Activated CD8-positive, alpha-beta memory T cell treated with anti-CD3 and anti-CD28 coated beads, Interleukin-2, amount 50 U/mL, for 1 hour (primary cell): ENCODE measurements around the gene ADGRG3.

Experiments used
- DNase-seq: peaks from one replicate; pipeline ENCODE4 v3.0.0-alpha.2; 2020; ENCODE audit errors: extremely low read depth

ADGRG3 gene, protein sequence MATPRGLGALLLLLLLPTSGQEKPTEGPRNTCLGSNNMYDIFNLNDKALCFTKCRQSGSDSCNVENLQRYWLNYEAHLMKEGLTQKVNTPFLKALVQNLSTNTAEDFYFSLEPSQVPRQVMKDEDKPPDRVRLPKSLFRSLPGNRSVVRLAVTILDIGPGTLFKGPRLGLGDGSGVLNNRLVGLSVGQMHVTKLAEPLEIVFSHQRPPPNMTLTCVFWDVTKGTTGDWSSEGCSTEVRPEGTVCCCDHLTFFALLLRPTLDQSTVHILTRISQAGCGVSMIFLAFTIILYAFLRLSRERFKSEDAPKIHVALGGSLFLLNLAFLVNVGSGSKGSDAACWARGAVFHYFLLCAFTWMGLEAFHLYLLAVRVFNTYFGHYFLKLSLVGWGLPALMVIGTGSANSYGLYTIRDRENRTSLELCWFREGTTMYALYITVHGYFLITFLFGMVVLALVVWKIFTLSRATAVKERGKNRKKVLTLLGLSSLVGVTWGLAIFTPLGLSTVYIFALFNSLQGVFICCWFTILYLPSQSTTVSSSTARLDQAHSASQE

DNA sequence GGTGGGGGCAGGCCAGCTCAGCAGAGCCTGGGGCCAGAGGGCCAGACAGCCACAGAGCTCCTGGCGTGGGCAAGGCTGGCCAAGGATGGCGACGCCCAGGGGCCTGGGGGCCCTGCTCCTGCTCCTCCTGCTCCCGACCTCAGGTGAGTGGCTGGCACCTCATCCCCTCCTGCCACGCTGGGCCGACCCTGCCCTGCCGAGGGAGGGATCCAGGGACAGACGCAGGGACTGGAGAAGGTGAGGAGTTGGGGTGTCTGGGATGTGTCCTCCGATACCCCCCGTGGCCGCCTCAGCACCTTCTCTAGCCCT, at the start of gene ADGRG3:
ADGRG3 (plus strand) TSS at position 44 of the 309 bp plus-strand sequence; CDS start at position 86, 42 bp downstream.
- DNase-seq, result no peak

DNA sequence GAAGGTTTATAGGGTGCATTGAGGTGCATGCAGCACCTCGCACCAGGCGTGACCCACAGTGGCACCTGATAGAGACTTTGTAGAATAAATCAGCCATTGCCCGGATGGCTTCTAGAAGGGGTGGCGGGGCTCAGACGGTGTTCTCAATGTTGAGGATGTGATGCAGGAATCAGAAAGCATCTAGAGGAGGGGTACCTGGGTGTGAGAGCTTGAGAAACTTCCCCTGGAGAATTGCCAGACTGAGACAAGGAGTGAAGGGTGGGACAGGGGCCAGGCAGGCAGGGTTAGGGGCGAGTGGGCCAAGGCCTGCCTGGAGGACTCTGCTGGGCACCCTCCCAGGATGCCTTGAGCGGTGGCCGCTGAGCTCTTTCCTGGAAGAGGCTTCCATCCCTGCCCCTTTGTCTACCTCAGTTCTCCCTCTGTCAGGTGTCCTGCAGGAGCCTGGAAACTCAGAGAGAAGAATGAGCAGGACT, 48.9 kb upstream of the ADGRG3 start:
- DNase-seq, result no peak

DNA sequence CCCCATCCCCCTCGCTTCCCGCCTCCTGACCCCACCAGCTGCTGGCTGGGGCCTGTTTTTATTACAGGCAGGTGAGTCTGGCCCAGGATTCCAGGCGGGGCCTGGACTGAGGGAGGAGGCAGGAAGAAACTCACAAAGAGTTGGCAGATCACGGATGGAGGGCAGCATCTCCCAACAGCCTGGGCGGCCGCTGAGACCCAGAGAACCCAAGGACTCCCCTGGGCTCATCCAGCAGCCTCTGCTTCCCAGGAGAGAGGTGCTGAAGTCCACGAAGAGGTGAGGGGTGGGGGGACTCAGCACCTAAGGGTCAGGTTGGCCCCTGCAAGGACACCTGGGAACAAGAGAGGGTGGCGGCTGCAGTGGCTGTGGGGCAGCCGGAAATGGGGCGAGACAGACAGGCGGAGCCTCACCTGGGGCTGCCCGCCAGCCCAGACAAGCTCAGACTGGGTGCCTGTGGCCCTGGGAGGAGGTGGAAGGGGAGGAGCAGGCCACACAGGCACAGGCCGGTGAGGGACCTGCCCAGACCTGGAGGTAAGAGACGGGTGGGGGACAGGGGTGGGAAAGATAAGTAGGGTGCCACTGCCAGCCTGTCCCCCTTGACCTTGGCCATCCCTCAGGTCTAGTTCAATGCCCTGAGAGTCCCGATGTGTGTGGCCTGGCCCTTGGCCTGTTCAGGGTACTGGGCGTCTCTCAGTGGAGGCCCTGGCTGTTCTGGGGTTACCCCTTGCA, 48.3 kb upstream of the ADGRG3 start:
- no peak for DNase-seq

DNA sequence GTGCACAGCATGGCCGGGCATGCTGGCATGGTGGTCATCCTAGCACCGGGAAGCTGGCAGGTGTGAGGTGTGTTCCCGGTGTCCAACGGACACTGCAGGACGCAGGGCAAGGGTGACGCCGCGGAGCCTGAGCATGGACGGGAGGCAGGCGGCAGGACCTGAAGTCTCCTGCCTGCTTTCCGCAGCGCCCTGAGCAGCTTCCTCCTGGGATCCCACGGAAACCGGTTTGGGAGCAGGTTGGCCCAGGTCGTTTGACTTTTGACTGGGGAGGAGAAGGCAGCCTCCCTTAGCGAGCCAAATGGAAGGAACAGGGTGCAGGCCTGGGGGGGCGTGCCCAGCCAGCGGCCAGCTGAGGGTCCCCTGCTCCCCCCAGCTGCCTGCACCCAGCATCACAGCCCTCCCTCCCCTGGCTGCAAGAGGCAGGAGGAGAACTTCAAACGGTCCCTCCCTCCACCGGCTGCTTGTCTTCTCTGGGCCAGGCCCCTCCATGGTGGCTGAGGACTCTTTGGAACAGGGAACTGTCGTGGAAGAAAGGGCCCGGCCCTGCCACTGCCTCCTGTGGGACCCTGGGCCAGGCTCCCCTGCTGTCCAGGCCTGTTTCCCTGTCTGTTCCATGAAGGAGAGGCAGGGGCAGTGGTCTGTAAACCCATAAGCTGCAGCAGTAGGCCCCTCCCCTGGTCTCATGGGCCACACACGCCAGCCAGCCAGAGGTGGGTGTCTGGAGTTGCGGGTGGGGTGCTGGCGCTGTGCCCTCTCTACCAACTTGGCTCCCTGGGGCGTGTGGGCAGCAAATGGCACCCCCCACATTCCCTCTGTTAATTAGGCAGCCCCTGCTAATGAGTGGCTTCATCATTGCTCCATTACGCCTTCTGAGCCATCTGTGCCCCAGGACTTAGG, 47.5 kb upstream of the ADGRG3 start:
- DNase-seq, result no peak

DNA sequence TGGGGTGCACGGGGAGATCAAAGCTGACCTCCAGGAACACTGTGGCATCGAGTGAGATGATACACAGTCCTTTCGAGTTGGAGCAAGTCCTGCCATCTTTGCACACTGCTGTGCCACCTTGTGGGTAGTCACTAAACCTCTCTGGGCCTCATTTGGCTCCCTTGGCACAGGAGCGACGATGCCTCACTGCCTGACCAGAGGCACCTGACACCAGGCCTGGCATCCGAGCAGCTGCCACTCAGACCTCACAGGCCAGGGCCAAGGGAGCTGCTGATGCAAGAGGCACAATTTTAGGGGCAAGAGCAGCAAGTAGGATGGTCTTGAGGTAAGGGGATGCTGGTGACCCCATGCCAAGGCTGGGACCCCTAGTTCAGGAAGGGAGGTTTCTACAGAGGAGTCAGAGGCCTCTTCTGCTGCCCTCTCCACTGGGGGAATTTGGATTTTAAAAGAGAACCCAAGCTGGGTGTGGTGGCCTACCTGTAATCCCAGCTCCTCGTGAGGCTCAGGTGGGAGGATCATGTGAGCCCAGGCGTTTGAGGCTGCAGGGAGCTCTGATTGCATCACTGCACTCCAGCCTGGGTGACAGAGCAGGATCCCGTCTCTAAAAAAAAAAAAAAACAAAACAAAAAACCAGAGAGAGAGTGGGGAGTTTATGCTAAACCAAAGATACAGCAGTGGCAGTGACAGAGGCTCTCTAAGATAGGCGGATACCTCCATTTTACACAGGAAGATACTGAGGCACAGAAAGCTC, 46.4 kb upstream of the ADGRG3 start:
- DNase-seq, result no peak

DNA sequence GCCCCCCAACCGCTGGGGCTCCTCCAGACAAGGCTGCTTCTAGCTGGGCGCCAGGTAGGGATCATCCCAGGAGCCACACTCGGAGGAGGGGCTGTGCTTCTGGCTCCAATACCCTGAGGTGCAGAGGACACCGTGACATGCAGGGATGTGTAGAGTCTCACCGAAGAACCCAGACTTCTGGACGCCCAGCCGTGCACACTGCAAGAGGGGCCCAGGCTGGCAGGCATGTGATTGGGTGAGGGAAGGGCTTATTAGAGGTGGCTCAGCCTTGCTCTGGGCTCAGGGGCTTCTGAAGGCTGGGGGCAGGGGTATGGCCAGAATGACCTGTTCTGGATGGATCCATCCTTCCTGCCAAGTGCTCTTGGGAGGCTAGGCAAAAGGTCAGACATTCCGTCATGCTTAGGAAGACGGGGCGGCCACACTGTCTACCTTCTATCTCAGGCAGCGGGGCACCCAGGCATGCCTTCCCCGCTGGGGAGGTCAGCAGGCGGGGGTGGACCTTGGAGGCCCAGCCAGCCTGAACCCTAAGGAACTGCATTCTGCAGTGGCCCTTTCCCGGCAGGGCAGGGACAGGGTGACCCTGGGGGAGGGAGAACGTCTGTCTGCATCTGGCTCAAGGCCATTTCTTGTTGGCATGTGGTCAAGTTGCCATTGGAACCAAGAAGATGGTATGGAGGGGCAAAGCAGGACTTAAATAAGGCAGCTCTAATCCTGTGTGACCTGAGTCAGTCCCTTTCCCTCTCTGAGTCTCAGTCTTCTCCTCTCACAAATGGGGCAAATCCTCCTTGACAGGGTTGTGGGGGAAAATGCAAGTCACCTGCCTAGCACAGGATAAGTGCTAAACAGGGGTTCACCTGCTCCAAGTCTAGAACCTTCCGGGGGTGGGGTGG, 45.5 kb upstream of the ADGRG3 start:
- DNase-seq, result no peak

DNA sequence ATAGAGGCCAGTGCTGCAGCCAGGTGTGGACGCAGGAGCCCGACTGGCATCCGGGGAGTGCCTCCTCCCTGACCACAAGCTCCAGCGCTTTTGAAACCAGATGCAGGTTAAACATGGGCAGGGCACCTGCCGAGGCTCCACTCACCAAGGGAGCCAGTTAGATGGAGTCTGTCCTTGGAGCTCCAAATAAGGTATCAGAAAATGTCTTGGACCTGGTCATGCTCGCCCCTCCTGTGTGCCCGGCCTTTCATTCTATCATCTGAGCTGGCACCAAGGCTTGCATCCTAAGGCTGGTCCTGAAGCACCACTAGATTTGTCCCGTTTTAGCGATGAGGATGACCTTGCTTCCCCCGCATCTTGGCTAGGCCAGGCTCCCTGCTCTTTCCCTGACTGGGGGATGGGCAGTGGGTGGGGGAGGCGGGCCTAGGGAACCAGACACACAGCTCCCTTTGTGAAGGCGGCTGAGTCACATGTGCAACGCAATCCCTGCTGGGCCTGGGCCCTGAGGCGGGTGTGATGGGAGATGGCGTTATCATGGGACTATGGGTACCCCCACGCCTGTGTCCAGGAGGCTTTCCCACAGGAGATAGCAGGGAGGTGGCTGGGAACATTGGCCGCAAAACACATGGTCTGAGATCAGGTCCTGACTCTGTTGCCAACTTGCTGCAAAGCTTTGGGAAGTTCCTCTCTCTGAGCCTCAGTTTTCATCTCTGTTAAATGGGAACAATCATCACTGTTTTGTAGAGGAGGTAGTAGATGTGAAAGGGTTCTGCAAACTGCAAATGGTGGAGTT, 44.7 kb upstream of the ADGRG3 start:
- DNase-seq, result no peak

DNA sequence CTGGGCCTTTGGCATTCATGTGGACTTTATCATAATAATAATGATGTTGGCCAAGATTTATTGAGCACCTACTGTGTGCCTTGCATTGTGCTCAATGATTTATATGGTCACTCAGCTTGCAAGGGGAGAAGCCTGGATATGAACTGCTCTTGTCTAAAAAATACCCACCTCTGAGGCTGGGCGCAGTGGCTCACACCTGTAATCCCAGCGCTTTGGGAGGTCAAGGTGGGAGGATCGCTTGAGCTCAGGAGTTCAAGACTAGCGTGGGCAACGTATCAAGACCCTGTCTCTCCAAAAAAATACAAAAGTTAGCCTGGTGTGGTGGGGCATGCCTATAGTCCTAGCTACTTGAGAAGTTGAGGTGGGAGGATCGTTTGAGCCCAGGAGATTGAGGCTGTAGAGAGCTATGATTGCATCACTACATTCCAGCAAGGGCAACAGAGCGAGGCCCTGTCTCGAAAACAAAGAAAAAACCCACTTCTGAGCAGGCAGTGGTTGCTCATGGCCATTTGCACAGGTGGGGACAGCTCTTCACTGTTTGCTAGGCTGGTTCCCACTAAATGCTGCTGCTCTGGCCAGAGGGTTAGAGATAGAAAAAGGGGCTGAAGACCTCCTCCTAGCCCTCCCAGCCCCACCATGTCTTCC, 43.9 kb upstream of the ADGRG3 start:
- no peak for DNase-seq

DNA sequence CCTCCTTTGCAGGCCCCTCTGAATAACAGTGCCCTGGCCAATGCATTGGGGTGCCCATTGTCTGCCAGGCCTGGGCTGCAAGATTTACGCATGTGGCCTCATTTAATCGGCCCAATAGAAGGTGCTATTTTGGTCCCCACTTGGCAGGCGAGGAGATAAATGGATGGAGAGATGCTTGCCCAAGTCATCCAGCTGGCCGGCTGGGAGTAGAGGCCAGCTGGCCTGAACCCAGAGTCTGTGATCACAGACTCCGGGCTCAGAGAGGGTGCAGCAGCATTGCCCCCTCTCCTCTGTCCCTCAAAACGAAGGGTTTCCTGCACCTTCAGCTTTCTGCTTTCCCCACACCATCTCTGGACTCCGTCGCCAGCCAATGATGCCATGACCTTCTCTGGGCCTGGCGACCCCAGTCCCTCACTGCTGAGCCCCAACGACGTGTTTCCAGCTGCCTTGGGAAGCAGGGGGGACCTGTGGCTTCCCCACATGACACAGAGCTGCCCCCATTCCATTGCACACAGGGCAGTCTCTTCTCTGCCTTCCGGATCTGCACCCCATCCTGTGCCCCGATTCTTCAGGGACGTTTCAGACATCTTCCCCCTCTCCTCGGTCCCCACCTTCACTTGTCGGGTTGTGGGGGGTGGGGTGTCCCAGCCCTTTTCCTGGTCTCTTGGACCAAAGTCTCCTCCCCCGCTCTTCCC, 43.2 kb upstream of the ADGRG3 start:
- no peak for DNase-seq

DNA sequence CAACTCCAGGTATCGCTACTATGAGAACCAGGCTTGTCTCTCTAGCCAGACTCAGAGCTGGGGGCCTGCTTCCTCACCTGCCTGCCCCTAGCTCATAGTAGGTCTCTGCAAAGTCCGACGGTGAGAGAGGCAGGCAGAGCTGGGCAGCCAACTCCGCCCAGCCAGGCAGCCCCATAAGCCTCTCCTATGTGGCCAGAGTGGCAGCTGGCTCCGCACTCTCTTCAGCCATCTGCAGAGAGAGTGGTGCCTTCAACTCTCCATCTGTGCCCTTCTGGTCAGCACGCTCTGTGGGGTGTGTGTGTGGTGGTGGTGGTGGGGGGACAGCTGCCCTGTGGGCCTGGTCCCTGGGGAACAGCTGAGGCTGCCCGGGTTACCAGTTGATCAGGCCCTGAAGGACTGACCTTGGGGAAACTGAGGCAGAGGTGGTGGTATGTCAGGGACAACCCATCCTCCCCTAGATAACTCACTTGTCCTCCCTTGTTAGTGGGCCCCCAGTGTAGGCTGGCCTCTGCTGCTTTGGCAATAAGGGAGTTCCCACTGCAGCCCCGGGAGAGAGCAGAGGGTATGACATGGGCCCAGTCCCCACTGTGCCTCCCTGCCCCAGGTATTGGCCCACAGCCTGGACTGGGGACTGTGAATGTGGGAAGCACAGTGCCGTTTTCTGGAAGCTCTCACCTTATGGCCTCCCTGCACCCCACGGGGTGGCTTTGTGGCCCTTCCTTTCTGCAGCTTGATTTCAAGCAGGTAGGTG, 41.5 kb upstream of the ADGRG3 start:
- no peak for DNase-seq

DNA sequence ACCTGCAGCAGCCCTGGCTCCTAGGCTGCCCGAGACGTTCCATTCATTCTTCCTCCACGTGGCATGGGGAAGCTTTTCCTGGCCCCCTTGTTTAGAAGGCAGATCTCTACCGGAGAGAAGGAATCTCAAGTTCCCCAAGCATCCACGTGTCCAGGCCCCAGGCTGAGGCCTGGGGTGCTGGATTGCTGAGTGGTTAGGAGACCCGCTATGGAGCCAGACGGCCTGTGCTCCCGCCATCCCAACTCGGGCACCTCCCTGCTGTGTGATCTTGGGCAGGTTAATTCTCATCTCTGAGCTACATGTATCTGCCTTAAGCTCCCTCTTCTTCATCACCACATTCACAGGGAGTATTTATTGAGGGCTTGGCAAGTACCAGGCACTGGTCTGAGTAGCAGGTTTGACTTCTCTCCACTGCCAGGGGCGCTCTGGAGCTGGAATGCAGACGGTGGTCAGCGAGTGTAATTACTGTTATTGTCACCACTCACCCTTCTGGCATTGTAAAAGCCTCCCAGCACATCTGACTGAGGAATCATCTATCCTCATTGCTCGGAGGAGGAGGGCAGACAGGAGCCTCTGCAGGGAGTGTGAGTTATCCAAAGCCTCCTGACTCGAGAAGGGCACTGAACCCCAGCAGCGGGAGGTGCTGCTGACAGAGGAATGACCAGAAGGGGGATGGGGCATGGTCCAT, 40.8 kb upstream of the ADGRG3 start:
- no peak for DNase-seq

DNA sequence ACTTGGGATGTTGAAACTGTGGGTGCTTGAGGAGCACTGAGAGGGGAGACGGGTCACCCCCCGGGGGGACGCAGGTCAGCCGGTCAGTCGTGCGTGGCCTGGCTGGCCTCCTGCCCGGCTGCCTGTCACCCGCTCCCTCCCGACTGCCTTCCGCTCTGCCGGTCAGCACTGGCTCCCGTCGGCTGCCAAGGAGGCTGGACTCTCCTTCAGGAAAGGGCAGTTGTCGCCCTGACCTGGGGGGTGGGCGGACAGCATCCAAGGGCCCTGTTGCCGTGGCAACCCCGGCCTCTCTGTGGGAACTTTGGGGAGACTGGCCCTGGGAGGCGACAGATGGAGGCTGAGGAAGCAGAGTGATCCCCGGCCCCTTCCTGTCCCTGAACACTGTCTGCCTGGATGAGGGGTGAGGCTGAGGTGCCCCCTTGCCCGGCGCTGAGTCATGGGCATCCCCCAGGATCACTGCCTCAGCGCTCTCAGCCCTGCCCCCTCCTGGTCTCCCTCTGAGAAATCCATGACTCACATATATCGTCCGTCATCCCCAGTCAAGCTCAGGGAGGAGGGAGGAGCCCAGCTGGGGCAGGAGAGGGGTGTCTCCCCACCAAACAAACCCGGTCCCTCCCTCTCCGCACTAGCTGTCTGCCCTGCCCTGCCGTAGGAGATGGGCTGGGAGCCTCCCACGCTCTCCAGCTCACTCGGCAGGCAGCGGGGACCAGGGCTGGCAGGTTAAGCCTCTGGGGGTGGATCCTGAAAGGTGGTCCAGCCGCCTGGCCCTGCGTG, 39.9 kb upstream of the ADGRG3 start, which contains the start of gene ADGRG1:
ADGRG1 (plus strand) TSS at position 623 of the 774 bp plus-strand sequence. CDS start 21,658 bp downstream, outside the sequence.
- no peak for DNase-seq

DNA sequence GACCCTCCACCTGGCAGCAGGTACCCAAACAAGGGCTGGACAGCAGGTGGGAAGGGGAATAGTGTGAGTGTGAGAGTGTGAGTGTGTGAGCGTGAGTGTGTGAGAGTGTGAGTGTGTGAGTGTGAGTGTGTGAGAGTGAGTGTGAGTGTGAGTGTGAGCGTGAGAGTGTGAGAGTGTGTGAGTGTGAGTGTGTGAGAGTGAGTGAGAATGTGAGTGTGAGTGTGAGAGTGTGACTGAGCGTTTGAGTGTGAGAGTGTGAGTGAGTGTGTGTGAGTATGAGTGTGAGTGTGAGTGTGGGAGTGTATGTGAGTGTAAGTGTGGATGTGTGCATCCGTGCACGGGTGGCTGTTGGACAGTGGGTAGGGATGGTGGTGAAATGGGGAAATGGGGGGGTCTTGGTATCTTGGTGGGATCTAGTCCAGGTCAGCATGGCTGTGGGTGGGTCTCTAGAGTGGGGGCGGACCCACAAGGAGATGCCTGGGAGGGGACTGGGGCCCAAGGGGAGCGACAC, 39.3 kb upstream of the ADGRG3 start:
- no peak for DNase-seq

DNA sequence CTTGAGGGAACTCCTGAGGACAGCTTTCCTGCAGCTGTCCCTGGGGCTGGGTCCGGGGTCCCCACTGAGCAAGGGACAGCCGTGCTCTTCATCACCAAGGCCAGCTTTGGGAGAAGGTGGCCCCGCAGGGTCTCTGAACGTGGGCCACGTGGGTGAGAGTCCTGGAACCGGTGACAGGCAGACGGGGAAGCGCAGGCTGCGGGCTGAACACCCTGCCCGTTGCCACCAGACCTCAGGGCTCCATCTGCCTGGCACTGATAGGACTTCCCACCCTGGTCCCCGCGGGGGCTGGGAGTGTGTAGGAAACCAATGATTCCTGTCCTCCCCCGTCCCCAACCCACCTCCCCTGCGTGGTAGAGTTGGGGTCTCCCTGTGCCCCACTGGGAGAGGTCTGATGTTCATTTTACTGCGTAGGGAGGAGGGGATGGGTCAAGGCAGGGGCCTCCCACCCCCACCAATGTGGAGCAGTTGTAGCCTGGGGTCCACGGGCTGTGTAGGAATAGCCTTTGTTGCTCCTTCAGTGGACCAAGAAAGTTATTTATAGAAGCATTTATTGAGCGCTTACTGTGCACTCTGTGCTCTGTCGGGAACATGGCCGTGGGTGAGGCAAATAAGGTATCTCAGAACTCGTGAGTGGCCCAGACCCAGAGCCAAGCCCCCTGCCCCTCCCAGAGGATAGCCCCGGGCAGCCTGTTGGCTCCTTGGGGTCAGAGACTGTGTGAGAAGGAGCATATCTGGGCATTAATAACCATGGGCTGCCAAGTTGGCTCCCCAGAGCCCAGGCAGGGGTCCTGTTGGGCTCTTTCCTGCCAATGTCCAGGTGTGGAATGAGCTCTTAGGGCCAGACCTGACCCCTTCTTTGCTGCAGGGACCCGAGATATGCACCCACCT, 38.3 kb upstream of the ADGRG3 start:
- DNase-seq, result no peak

DNA sequence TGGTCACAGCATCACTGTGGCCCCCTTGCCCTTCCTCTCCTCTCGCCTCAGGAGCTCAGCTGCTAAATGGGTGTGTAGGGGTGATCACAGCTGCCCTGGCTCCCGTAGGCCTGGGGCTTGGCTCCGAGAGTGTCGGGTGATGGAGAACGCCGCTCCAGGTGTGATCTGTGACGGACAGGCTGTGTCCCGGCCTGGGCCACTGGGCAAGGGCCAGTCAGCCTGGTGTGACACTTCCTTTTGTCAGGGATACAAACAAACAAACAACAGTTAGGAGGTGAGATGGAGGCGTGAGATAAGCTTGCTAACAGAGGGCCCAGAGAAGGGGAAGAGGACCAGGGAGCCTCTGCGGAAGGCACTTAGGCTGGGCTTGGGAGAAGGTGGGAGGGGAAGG, 37.7 kb upstream of the ADGRG3 start:
- DNase-seq, result no peak
